ENCODE data around the gene NOL4L.

The NOL4L gene

DNA sequence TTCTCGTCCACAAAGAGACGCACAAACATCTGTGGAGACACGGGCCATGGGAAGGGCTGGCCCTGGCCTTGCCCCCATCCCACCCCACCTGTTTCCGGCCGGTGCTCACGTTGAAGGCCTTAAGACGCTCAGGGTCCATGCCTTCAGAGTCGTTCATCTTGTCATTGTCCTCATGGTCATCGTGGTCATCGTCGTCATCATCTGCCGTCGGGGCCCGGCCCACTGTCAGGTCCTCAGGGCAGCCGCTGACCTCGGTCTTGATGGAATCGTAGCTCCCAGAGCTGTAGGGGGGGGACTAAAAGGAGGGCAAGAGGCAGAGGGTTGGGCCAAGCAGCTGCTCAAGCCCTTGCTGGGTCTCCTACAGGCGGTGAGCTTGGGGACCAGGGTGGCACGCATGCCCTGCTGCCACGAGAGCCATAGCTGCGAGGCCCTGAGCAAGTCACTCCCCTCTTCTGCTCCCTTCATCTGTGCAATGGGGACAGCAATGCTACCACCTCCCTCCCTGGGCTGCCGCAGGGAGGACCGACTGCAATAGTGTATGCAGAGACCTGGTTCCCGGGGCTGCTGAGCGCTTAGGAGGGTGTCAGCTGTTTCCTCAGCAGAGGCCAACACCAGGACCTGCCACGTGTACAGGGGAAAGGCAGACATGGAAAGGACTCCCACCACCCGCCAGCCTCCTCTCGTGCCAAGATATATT, 131.5 kb downstream of the NOL4L start:
- no peak for DNase-seq

DNA sequence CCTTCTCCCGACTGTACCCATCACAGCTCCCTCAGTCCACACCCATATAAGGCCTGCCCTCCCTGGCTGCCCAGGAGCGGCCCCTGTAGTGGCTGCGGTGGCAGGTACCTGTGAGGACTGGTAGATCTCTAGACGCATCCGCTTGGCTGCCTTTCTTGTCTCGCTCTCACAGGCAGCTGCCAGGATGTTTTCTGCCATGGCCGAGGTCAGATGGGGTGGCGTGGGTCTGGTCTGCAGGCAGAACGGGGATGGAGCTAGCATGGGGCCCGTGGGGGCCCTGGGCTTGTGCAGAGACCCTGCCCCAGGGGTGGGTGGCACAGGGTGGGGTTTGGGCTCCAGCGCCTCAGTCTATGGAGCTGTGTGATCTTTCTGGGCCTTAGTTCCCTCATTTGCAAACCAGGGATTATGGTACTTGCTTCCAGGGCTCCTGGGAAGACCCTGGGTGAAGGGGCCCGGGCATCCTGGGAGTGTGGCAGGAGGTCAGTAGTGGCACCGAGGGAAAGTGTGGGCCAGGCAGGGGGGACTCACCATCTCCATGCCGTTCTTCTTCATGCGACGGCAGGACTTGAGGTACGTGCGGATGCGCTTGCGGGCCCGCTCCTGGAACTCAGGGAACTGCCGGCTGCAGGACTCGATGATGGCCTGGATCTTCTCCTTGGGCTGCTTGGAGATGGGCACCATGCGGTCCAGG, 132.2 kb downstream of the NOL4L start:
- DNase-seq: no peak

DNA sequence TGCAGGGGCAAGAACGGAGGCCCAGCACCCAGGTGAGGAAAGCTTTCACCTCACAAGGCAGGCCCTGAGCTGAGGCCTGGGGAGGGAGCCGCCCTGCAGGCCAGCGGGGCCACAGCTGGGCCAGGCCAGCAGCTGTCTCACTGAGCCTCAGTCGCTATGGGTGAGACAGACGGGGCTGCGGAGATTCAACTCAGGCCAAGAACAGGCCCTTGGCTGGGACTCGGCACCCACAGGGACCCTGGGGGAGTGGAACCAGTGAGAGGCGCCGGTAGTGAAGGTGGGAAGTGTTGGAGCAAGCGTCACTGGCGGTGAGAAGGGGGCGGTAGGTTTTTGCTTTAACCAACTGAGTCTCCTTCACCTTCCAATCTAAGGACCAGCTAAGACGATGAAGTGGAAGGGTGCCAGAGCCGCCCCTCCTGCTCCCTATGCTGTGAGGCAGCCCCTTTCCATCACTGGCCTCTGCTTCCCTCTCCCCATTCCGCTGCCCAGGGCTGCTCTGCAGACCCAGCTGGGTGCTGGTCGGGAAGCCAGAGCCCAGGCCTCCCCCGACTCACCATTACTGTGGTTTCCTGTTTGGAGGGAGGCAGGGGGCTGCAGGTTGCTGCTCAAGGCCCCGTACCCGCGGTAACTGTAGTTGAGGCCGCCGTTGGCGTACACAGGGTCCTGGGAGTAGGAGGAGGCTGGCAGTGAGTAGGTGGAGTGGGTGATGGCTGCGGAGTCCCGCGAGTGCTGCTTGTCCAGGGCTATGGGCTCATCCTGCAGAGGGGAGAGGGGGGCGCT, 133.3 kb downstream of the NOL4L start:
- DNase-seq: peak; percentile 10 to 12

DNA sequence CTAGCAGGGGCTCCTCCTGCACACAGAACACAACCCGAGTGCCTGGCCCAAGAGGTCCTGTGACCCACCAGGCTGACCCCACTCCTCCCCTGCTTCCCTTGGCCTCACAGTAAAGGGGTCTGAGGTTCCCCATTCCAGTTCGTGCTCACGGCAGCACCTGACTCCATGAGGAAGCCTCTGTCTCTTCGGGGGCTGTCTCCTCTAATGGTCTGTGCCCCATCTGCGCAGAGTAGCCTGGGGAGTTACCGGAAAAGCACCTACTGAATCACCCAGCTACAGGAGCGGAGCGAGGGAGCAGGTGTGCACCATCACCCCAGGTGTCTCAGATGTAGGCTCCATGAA, 133.8 kb downstream of the NOL4L start:
- no peak for DNase-seq

DNA sequence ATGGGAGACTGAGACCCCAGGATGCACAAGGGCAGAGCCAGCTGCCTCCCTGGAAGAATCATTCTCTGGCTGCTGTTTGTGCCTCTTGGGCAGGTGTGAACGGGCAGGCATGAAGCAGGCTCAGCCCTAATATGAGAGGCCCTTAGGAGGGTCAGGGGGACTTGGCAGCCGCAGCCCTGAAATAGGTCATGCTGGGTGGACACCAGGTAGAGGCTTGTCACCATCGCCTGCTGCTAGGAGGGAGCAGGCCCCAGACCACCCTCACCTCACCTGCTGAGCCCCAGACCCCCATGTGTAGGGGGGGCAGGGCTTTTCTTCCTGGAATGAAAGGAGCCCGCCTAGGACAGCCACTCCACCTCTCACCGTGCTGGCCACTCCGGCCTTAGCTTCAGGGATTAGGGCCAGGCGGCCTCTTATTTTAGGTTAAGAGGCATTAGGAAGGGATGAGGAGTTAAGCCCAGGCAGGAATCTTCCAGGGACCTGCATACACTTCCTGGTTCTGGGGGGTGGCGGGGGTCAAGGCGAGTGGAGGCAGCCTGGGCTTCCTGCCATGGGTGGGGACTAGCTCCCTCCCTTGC, 134.6 kb downstream of the NOL4L start:
- DNase-seq: no peak

DNA sequence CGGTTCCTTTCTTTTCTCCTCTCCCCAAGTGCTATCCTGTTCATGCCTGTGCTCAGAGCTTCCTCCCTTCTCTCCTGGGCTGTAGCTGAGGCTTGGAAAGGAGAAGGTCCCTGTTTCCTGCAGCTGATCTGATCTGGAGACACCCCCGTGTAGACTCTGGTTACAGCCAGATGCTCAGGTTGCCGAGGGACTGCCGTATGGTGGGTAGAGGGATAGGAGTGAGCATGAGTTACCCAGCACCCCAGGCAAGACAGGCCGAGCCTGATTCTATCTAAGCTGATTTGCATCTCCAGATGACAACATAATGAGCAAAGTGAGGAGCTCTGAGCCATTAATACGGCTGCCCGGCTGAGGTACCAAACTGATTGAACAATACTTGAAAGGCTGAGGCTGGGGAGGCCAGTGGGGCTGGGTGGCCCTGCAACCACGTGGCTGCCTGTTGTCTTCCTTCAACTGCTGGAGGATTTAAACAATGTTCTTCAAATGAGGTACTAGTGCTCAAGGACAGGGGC, 135.2 kb downstream of the NOL4L start:
- peak; percentile 24 to 35 for DNase-seq

DNA sequence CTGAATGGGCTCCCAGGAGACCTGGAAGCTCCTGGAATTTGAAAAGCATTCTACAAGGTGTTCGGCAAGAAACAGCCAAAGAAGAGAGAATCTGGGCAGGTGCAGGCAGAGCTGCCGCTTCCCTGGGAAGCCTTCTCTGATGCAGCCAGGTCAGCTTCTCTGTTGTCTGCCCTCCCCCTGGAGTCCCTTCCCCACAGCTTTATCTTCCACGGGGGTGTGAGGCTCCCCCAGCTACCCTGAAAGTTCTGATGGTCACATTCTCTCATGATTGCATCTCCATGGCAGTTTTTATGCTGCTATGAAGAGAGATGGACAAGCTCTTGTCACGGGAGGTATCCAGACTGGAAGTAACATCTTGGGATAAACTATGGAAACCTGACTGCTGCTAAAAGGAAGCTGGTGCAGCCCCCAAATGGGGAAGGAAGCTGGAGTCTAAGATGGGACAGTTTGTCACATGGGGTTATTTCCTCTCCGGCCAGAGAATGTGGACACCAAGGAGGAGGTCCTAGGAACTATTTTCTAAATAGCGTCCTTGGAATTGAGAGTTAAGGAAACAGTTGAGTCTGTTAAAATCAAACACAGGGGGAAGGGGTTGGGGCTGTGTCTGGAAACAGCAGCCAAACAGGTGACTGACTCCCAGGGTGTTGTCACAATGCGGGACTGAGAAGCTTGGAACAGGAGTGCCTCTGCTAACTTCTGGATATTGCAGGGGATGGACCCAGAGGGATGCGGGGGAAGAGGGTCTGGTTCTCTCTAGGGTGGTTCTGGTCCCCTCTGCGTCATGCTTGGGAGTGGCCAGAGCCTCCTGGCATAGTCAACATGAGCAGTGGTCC, 135.9 kb downstream of the NOL4L start:
- DNase-seq: peak; percentile 5 to 19

DNA sequence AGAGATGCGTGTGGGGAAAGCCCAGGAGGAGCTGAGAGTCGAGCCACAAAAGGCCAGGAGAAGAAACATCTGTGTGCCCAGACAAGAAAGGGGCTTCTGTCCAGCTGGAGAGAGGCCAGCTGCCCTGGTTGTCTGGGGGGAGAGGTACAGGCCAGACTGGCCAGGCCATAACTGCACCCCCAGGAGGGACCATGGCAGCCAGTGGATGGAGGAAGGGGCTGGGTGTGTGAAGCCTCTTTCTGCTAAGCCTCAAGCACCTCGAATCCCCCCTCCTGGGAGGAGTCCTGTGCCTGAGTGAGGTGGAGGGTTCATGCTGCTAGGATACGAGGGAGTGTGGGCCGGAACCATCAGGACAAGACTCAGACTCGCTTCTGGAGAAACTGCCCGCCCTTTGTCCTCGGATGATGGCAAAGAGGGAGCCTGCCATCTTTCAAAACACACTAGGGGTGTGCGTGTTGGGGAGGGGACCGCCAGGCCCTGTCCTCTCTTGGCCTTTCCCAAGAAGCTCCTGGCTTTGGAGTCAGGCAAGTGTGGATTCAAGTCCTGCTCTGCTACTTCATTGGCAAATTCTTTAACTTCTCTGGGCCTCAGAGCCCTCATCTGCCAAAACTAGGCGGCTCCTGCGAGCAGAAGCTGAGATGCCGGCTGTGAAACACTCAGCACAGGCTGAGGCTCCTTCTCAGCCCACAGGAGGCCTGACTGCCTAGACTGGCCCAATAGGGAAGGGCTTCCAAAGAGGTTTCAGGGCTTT, 136.7 kb downstream of the NOL4L start:
- DNase-seq: no peak

DNA sequence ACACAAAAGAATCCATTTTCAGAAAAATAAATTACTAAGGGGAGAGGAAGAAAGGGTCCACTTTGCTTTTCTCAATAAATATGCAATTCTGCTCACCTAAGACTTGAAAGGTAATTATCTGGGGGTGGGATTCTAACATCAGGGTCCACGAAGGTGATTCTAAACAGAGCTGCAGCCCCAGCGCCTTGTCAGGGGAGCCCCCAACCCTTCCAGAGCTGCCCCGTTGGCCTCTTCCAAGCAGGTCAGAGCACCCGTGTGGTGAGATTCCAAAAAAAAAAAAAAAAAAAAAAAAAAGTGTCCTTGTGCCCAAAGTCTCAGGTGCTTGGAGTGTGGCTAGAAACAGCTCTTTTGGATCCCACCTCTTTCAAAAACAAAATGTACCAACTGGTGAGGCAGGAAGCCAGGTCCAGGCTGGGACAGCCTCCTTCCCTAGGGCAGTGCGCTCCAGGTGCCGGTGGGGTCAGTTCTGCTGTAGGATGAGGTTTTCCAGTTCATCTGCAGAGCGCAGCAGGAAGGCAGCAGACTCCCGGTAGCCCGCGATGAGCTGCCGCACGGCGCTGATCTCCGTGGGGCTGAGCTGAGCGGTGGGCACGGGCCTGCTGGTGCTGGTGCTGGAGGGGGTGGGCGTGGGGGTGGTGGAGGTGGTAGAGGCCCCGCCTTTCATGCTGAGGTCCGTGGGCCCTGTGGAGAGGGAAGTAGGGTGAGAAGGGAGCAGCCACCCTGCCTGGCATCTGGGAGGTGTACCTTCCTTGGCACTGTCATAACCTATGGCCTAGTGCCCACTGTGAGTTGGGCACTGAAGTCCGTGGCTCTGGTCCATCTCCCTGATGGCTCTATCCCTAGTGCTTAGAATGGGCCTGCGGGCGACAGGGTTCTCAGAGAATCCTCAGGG, 137.8 kb downstream of the NOL4L start:
- DNase-seq: no peak

DNA sequence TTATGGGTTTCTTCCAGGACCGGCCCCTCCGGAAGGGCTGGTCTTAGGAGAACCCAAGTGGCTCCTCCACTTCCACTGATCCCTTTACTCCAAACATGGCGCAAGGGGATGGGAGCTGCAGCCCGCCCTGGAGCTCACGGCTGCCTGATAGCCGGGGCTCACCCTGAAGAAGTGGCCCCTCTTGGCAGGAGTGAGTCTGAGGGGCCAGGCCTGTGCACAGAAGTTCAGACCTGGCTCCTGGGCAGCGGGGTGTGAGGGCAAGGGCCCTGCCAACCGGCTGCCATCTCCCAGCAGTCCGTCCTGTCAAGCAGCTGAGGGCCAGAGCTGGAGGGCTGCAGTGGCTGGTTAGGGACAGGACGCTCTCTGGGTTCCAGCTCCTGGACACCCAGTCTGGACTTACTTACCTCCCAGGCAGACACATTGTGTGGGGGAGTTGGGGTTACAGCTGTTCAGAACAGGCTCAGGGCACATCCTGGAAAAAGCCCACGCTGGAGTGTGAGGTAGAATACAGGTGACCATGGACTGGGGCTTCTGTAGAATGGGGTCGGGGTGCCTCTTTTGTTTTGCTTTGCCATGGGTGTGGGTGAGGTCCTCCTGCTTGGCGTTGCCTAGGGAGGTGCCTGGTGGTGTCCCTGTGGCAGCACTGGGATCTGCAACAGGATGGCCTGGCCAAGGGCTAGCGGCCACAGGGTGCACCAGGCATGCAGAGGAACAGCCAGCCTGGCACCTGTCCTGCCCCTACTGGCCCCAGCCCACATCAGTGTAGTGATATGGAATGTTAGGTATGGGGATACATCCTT, 138.6 kb downstream of the NOL4L start:
- no peak for DNase-seq

DNA sequence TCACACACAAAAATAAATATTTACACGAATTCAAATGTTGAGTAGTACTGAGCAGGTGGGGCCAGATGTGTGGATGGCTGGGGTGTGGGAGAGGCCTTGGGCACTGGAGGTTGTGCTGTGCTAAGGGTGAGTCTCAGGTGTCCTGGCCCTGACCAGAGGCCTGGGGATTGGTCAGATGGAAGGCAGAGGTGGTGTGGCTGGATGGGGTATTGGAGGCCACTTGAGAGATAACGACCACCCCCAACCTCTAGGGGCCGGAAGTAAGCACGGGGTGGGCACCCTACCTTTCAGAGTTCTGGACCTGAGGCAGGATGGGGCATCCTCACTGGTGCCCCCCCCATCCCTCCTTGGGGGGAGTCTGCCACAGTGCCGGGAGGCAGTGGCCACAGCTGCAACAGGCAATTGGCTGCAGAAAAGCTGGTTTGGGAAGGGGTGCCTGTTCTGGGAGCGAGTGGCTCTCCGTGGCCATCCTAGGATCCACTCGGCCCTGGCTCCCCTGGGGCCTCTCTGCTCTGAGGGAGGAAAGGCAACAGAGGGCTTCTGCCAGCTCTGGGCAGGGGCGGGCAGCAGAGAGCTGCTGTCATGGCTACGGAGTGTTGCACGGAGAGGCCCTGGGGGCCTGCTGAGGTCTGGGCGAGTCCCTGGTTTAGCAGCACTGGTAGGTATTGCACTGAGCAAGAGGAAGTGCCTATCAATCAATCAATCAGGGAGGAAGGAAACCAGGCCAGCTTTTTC, 139.4 kb downstream of the NOL4L start:
- no peak for DNase-seq

DNA sequence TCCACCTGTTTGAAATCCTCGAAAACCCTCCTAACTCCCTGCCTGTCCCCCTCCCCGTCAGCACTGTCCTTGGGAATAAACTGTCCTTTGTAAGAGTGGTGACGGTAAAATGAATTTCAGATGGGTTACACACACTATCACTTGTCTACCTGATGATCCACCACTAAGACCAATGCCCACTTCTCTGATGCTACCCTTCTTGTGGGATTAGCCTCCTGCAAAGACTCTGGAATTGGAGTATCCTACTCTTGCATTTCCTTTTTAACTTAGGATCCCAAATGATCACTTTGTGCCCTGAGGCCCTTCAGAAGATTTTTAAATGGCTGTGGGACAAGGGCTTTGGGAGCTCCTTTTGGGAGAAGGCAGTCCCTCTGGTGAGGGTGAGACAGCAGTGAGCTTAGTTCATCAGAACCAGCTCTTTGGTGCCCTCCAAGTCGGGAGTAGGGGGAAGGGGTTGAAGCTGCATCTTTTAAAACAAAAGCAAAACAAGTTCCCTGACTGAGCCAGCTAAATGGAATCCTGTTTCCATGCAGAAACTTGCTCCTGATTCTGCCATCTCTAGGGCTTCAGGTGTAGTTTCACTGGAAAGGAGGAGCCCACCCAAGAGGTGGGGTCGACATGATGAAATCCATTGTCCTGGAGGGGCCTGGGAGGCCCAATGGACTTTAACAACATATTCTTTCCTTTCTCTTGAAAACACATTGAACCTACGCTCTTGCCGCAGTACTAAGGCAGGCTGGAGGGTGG, 140.5 kb downstream of the NOL4L start:
- no peak for DNase-seq

DNA sequence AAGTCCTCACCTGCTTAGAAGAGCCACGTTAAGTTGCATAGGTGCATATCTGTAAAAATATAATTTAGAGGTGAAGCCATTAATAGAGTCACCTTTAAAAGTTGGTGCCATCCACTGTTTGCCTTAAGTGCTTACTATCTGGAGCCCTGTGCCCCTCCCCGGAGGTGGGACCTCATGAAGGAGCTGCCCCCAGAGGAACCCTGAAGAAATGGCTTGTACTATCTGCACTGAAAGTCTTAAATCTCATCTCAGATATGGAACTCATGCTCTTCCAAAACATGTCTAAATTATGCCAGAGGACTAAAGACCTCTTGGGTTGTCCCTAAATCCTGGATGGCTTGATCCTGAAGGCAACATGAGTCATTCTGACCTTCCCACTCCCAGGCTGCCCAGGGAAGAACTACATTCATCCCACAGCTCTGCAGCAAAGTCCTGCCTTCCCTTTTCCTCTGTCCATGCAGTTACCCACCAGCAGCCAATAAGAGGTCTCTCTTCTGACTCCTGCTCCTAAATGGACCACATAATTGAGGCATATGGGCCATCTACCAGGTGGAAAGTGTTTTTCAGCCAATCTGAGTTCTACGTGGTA, 141.7 kb downstream of the NOL4L start:
- peak; percentile 6 to 16 for DNase-seq

DNA sequence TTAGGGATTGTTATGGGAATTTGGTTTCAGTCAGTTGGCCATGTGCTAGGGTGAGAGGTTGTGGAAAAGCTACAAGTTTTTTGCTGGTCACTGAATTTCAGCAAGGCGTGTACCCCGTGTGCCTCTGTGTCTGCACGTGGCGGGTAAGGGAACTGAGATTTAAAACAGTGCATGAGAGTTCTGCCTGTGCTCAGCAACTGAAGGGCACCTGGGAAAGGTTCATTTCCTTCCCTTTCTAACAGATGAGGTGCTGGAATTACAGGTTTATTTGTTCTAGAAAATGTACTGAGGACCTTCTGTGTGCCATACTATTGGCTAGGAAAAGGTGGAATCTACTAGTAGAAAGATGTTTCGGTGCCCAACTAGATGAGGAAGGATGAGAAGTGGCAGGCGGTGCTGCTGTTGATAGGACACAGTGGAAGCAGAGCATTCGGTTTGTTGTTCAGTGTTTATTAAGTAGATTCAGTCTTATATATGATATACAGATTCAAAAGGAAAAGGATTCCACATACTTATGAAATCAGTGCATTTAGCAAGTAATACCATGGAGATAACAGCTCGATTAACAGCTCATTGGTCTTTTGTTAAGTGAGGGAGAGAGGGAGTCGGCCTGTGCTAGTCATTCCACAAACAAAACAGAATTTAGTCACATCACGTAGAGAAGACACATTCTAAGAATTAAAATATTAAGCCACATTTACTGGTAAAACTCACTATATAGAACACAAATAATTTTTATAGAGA, 142.3 kb downstream of the NOL4L start:
- DNase-seq: no peak

DNA sequence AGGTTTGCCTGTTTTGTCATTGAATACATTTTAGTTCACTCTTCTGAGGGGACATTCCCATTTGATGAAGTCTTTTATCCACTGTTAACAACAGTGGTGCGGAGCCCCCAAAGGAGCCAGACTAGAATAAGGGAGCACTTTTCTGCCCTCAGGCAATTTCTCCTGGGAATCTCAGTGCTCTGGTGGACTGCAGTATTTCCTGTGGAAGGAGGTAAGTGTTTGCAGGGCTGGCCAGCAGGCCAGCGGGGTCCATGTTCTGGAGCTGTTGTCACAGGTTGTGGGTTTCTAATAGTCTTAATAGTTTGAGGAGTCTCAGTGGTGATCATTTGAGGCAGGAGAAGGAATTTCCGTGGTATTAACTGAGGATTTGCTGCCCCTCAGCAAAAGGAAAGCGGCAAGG, 143.5 kb downstream of the NOL4L start:
- DNase-seq: no peak

DNA sequence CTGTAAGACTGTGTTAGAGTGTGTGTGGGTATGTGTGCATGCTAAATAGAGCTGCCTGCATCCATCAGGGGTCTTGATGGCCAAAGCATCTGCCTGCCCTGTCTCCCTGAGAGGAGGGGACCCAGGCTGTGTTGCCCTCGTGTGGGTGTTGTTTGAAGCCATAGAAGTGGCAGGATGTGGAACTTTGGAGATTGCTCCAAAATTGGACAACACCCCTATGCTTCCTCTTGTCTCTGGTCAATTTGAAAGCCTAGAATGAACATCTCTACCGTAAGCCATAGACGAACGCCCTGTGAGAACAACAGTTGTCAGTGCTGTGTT, 144.4 kb downstream of the NOL4L start:
- DNase-seq: no peak

DNA sequence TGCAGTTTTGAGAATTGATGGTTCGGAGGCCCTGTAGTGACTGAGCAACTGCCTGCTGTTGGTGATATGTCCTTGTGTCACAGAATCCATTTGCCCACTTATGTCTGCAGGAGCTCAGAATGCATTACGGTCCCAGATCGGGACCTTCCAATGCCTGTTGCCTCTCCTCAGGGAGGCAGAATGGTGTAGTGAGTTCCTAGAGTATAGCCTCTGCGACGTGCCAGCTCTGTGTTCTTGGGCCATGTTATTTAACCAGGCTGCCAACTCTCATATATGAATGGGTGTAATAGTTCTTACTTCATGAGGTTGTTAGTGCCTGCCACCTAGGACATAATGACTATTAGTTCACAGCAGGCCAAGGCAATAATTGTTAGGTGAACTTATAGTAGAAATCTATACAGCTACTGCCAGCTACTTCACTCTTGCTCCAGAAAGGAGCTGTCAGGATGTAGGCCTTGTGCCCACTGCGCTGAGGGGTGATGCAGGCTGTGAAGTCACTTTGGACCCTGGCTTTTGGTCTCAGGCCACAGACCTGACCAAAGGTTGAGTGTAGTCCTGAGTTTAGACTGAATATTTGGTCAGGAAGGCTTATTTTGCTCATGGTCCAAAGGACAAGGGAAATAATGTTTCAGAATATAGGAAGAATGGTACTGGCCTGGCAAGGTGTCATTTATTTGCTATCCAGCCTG, 144.9 kb downstream of the NOL4L start:
- no peak for DNase-seq

Data from Kasumi-1 (cell line).